Thoracic aorta (tissue), 2 donors: ENCODE measurements around the gene MLH1. TPM values are rescaled to one million over a fixed set of nuclear protein-coding genes. Genes with fewer than 3 reads are reported as not detected.
A peak's percentile ranks its signal among the peaks of the same experiment; 100 is the strongest.
"Not testable (repeated sequence)": the region's sequence is repeated elsewhere in the genome, so short reads cannot be mapped to it uniquely, and the experiment has no call there.

Experiments used
- ATAC-seq: fragments of 150-250 bp; one replicate; pipeline ENCODE4 v1.8.0; 2017; ENCODE audit warnings: low read depth; ENCODE audit not compliant: insufficient number of reproducible peaks, low FRiP score
- DNase-seq: peaks from one replicate; pipeline ENCODE4 v3.0.0-alpha.2; 2020; ENCODE audit warnings: low spot score
- H3K27ac ChIP-seq, 2 donors: fragments of 200-600 bp; sonication (generic); 1 replicate in 1 of 2; 2 replicates in 1 of 2; pipeline ENCODE4 v1.5.1; 2016; ENCODE audit warnings: mild to moderate bottlenecking in 2 of 2, moderate library complexity in 2 of 2
- H3K27me3 ChIP-seq: fragments of 200-600 bp; sonication (generic); replicated peaks from 2 replicates; pipeline ENCODE4 v1.6.0; 2016; ENCODE audit warnings: mild to moderate bottlenecking; ENCODE audit not compliant: insufficient read depth
- H3K36me3 ChIP-seq: fragments of 200-600 bp; sonication (generic); one replicate; pipeline ENCODE4 v1.5.1; 2016
- H3K4me1 ChIP-seq, 2 donors: fragments of 200-600 bp; sonication (generic); 1 replicate in 1 of 2; 2 replicates in 1 of 2; pipeline versions ENCODE4 v1.5.1 to v1.6.0; 2016; ENCODE audit warnings: low read depth in 2 of 2, mild to moderate bottlenecking in 1 of 2; ENCODE audit not compliant: control insufficient read depth in 1 of 2
- H3K4me3 ChIP-seq: fragments of 200-600 bp; sonication (generic); 2 replicates; pipeline ENCODE4 v1.5.1; 2016; ENCODE audit warnings: mild to moderate bottlenecking
- H3K9me3 ChIP-seq: fragments of 200-600 bp; sonication (generic); 2 replicates; pipeline ENCODE4 v1.5.1; 2016
- CTCF ChIP-seq: fragments of 200-600 bp; sonication (generic); IDR thresholded peaks from one replicate; pipeline ENCODE4 v1.5.1; 2019; ENCODE audit warnings: antibody characterized with exemption
- total RNA-seq, 2 donors: library from RNA; depleted of rRNA; stranded (reverse); fragments of >200 nt; gene quantifications; one replicate each; pipeline versions ENCODE4 v1.1.0 to v1.2.3, GENCODE V29; 2016

The MLH1 gene
- total RNA-seq, 2 donors from 2014 or later, result 33.6 to 75.6 TPM

- peak overlapping the region; percentile 50 to 60 for H3K27ac ChIP-seq
- DNase-seq (no peak), ATAC-seq (no peak)
- H3K36me3 ChIP-seq, result peaks cover 53% of the 10 kb centered on the region
- H3K4me1 ChIP-seq, result peaks cover 38 to 64% of the 10 kb centered on the region in 2 donors
- H3K9me3 ChIP-seq, result no peaks in the 10 kb centered on the region
- no peaks in the 10 kb centered on the region for H3K27me3 ChIP-seq
- no peak overlapping the region for H3K4me3 ChIP-seq
- TF ChIP-seq CTCF, result no peak
These were observed 57.0 kb downstream of the MLH1 start for GRCh38 chr3:37050282-37050681.

GRCh38 chr3:37052860-37053259, 59.5 kb downstream of the MLH1 start:
- ATAC-seq (no peak), DNase-seq (no peak)
- Histone ChIP-seq H3K4me3 (no peak overlapping the region), H3K27me3 (no peaks in the 10 kb centered on the region), H3K27ac (peak overlapping the region; percentile 56 to 85), H3K9me3 (no peaks in the 10 kb centered on the region), H3K4me1 (peaks cover 52 to 89% of the 10 kb centered on the region in 2 donors), H3K36me3 (peaks cover 38% of the 10 kb centered on the region)
- no peak for TF ChIP-seq CTCF

- Histone ChIP-seq H3K27ac (peak overlapping the region; percentile 56 to 85), H3K36me3 (peaks cover 38% of the 10 kb centered on the region), H3K4me1 (peaks cover 52 to 92% of the 10 kb centered on the region in 2 donors), H3K4me3 (no peak overlapping the region), H3K9me3 (no peaks in the 10 kb centered on the region), H3K27me3 (no peaks in the 10 kb centered on the region)
- DNase-seq (no peak), ATAC-seq (no peak)
- TF ChIP-seq CTCF, result no peak
These were observed 60.0 kb downstream of the MLH1 start for GRCh38 chr3:37053337-37053736.

GRCh38 chr3:37053753-37054152, 60.4 kb downstream of the MLH1 start:
- Histone ChIP-seq H3K4me3 (no peak overlapping the region), H3K36me3 (peaks cover 38% of the 10 kb centered on the region)
- no peak for TF ChIP-seq CTCF

GRCh38 chr3:37054370-37054769, 61.1 kb downstream of the MLH1 start:
- H3K4me3 ChIP-seq, result no peak overlapping the region
- peaks cover 35% of the 10 kb centered on the region for H3K36me3 ChIP-seq
- no peak for TF ChIP-seq CTCF
- H3K27me3 ChIP-seq, result no peaks in the 10 kb centered on the region
- peak overlapping the region; percentile 56 to 86 for H3K27ac ChIP-seq
- no peaks in the 10 kb centered on the region for H3K9me3 ChIP-seq
- DNase-seq (no peak), ATAC-seq (peak; percentile 97)
- peaks cover 50 to 81% of the 10 kb centered on the region in 2 donors for H3K4me1 ChIP-seq

More at GRCh38 chr3:37053753-37054152, 60.4 kb downstream of the MLH1 start:
- Histone ChIP-seq H3K9me3 (no peaks in the 10 kb centered on the region), H3K27me3 (no peaks in the 10 kb centered on the region), H3K4me1 (peaks cover 52 to 88% of the 10 kb centered on the region in 2 donors), H3K27ac (peak overlapping the region; percentile 56 to 85)
- ATAC-seq, result no peak
- no peak for DNase-seq

- Histone ChIP-seq H3K36me3 (peaks cover 28% of the 10 kb centered on the region), H3K4me1 (peaks cover 46 to 74% of the 10 kb centered on the region in 2 donors), H3K27ac (peak overlapping the region; percentile 52 to 86)
- H3K9me3 ChIP-seq, ATAC-seq, H3K4me3 ChIP-seq, H3K27me3 ChIP-seq, DNase-seq: not testable (repeated sequence)
These were observed 61.8 kb downstream of the MLH1 start for GRCh38 chr3:37055077-37055476.
